Lung microvascular endothelial cell (primary cell): ENCODE data around the gene SLC10A7. TPM values are rescaled to one million over a fixed set of nuclear protein-coding genes. Genes with fewer than 3 reads are reported as not detected.

Experiments used
- DNase-seq, 2 donors: peaks; one replicate each; pipeline versions ENCODE4 v3.0.0 to v3.0.0-alpha.2; 2010; ENCODE audit warnings: low read depth in 2 of 2
- total RNA-seq: library from RNA; depleted of rRNA; stranded (reverse); fragments of >200 nt; gene quantifications from 2 replicates; pipeline ENCODE4 v1.2.1, GENCODE V29; 2014

The SLC10A7 gene
- total RNA-seq, 1 donor from 2014 or later = 7.3 TPM

DNA sequence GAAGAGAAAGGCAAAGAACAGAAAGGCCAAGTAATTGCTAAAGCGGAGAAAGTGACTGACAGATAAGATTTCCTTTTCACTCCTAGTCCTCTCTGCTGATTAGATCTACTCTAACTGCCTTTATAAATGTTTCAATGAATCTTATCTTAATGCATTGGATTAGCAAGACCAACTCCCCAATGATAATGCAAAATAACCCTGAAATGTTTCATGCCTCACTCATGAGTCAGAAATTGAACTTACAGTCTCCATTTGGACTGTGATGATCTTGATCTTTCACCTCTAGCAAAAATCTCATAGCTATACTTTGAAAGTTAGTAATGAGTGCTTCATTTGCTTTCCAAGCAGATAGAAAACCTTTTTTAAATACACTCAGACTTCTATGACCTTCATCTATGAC, 26.5 kb downstream of the SLC10A7 start:
- DNase-seq = no peak

DNA sequence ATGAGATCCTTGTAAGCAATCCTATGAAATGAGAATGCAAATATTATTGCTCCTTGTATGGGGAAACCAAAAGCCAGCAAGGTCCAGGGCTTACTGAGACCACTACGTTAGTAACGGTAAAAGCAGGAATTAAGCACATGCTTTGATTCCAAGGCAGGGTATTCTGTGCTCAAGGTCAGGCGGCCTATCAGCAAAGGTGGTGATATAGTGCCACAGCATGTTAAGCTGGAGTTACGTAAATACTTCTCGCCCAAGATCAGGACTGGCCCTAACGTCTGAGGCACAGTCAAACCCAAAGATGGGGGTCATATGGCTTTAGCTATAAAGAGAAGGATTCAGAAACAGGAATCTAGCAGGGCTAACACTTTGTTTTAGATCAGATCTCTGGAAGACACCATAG, 27.6 kb downstream of the SLC10A7 start:
- DNase-seq = no peak

DNA sequence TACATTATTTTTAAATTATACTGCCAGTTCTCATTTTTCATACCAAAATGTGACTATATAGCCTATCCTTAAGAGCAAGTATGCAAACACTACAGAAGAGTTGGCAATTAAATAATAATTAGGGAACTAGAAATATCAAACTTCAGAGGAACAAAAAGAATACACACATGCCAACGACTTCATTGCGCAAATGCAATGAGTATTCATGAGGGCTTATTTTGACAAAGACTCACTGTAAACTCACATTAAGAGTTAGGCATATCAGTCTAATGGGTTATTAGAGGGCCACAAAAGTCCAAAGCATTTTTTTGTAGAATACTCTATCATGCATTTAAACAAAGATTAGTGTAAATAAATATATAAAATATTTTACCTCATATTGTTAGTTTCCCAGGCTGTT, 31.6 kb downstream of the SLC10A7 start:
- no peak for DNase-seq

DNA sequence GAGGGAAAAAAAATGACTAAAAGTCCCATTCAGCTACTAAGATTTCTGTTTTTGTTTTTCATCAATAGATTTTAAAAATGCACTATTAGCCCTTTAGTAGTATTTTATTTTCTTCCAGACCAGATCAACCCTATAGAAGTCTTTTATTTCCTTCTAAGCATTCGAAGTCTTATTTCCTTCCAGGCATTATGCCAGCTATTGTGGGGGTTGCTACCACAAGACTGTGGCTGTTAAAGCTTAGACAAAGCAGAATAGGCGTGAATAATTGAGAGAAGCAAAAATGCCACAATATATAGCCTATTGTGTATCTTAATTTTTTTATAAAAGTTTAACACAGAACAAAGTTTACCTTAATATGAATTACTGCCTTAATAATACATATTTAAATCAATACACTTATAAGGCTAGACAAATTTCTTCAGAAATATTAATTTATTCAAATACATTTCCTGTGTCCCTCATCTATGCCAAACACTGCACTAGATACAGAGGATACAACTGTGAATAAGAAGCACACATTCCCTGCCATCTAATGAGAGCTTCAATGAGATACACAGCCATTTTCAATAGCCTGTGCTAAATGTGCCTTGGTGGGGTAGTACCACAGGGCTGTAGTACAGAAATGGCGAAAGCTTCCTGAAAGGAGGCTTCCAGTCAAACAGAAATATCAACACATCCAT, 33.1 kb downstream of the SLC10A7 start:
- DNase-seq = peak in 1 of 2 donors; percentile 86

DNA sequence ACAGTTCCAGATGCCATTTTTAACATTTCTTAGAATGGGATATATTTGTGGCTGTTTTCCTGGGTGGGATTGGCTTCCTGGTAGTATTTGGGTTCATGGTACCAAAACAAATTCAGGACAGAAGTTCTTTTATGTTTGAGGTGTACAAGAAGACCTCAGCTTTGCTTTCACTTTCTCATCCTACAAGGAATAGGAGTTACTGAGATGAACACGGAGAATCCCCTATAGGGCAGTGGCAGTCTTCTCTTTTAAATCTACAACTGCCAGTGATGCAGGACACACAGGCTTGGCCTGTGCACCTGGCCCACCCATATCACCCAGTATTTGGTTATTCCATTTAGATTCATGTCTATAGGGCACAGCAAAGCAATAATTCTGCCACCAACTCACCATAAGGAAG, 35.2 kb downstream of the SLC10A7 start:
- DNase-seq = no peak

DNA sequence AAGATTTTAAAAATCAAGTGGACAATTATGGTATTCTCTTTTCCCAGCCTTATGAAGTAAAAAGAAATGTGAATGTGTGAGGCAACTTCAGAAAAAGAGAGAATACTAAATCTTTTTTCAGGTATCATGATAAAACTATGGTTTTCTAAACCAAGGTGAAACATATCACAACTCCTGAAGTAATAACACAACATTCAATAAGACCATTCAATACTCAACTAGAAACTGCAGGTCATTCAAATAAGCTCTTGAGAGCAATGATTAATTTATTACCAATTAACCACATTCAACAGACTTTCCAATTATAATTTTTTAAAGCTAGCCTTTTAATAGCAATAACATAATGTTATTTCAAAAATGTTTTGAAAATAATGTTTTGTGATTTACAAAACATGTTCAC, 35.8 kb downstream of the SLC10A7 start:
- DNase-seq = no peak

DNA sequence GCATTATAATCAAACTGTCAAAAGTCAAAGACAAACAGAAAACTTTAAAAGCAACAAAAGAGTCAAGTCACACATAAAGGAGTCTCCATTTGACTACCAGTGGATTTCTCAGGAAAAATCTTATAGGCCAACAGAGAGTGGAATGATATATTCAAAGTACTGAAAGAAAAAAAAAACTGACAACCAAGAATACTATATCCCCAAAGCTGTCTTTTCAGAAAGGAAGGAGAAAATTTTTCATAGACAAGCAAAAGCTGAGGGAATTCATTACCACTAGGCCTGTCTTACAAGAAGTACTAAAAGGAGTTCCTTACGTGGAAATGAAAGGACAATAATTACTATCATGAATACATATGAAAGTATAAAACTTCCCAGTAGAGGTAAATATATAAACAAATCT, 39.0 kb downstream of the SLC10A7 start:
- DNase-seq = no peak

DNA sequence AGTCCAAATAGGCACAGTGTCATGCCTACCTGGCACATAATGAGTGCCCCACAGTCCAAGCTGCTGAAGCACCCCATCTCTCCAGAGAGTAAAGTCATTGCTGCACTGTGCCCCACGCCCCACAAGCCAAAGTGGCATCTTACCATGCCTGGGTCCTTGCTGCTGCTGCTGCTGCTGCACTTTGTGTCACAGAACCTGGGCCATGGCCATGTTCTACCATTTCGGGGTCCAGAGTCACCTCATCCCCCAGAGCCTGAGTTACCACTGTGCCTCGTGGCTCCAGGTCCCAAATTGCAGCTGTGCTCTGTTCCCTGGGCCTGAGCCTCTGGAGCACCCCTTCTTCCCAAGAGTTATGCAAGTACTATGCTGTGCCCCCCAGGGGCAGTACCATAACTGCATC, 40.5 kb downstream of the SLC10A7 start:
- no peak for DNase-seq

DNA sequence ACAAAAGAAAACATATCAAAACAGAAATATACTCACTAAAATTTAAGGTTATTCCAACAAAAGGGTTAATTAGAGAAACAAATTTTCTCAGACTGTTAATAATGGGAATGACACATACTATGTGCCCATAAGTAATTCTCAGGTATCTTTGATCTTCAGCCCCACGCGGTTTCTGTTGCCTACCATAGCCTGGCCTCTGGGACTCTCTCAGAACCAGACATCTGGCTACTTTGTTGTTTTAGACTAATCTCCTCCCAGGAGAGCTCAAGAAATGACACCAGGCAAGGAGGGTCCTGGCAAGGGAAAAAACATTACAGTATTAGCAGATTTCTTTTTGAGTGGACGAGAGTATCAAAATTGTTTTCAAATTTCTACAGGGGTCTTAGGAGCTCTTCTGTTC, 43.7 kb downstream of the SLC10A7 start:
- DNase-seq = no peak

DNA sequence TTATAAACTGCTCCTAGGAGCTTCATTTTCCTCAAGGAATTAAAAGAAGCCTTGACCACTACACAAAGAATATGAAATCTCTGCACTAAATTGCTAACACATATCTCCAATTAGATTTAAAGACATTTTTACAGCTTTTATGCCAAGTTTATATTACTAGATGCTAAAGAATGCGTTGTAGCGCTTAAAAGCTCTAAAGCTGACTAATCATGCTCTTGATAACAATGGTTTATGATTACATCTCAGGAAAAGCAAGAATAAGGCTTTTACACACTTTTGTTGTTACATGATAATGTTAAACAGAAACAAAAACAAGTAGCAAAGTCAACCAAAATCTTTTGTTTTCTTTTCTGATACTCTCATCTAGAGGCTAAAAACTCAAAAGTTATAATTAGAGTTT, 44.7 kb downstream of the SLC10A7 start:
- peak; percentile 14 to 67 for DNase-seq

DNA sequence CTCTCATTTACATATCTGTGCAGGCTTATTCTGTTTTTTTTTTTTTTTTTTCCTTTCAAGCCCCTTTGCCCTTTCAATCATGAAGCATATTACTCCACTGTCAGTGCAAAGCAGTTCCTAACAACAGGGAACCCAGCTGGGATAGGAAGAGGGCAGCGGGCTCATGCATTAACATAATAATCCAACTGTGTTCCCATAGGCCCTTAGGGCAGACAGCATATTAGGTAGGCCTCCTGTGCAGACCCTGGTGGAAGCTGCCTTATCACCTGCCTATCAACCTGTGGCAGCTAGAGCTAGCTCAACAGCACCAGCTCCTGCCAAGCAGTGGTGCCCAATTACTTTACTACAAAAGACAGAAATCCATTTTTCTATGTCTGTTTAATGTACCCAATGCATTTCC, 49.3 kb downstream of the SLC10A7 start:
- no peak for DNase-seq

DNA sequence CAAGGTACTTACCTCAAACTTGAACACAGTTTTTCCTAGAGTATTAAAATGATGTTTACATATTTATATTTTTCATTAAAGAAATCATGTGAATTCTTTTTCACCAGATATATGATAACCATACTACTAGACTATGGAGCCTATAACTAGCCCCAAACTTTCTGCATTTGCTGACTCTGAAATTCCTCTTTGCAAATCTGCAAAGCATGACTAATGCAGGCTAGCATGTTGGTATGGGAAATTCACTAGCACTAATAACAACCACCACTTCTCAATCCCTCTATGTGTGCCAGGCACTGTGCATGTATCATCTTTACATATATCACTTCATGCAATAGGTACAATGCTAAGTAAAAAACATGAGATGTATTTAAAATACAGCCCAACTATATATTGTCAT, 51.1 kb downstream of the SLC10A7 start:
- DNase-seq = no peak

DNA sequence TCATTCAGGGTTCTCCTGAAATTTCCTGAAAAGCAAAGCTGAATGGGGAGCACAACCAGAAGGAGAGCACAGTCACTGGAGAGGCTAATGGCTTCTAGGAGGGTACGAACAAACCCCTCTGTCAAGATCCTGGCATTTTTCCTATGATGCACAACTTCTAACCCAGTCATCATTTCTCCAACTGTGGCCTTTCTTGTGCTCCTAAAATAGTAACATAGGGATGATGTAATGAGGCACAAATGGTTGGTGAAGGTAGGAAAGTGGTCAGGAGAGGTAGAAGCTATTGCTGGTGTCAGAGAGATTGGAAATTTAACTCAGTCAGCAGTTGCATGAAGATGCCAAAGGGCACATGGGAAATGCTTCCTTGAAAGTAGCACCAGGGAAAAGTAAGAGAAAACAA, 52.7 kb downstream of the SLC10A7 start:
- DNase-seq = no peak

DNA sequence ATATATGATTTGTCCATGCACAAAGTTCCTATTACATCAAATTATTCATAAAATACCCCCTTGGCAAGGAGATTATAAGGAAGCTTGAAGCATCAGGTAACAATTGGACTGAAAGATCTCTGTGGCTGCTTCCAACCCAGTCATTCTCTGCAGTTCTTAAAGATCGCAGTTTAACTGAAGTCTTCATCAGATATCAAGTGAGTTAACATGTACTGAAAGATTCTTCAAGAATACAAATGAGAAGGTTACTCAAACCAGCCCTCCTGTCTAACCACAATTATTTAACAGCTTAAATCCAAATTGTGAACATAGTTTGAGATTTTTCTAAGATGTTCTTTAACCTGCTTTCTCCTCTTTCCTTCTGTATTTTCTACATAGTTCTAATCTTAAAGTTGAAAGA, 56.1 kb downstream of the SLC10A7 start:
- no peak for DNase-seq

DNA sequence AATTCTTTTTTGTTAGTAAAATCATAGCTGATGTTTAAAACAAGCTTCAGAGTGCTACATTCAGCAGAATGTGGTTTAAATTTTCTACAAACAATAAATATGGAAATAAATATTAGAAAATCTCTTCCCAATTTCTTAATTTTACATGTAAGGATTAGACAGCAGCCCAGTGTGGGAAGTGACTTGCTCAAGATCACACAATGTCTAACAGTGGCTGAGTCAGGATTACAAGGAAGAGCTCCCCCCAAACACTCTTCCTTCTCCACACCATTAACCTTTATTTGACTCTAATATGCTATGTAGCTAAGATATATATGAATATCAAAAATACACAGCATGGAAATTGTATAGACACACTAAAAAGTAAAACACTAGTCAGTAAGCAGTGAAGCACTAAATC, 59.5 kb downstream of the SLC10A7 start:
- no peak for DNase-seq

DNA sequence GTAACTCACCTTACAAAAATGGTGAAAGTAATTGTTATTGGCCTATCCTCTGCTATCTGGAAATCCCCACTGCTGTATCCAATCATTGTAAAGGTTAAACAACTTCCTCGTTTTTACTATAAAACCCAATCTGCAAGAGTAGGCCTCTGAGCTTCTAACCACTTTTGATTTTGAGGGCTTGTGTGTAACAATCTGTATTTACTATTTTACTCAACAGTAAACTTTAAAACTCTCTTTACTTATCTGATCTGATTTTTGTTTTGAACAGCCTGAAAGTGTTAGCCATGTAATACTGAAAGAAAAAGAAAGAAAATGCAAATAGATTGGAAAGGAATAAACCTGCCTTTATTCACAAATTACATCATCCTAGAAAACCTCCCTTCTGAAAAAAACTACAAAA, 63.1 kb downstream of the SLC10A7 start:
- no peak for DNase-seq

DNA sequence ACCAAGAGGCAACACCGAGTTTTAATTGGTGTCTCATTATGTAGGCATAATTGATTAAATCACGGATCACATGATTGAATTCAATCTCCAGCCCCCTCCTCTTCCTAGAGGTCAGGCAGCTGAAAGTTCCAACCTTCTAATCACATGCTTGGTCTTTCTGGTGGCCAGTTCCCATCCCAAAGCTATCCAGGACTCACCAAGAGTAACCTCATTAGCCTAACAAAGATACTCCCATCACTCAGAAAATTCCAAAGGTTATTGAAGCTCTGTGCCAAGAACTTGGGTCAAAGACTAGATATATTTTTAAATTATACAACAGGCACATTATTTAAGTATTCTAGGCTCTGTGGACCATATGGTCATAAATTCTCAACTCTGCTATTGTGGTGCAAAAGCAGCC, 65.1 kb downstream of the SLC10A7 start:
- DNase-seq = no peak

DNA sequence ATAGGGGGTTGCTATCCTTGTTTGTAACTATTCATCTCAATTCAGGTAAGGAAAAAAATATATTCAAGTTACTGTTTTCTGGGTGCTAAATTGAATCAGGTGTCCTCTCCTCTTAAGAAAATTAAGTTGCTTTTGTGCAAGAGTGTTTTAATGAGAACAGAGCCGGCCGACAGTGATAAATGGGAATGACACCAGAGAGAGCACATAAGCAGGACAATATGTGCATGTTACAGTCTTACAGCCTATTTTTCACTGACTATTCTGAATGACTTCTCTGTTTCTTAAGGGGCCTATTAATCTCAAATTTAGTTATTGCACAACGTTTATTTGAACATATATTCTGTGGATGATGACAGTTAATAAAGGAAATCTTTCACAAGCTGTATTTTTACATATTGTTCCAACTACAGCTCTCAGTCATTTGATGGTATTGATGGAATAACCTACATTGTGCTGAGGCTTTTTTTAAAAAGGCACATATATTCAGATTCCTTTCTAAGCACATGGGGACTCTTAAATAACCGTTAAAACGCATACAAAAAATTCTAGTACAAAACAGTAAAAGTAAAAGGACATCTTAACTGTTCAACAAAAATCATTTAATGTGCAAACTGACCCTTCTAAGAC, 68.4 kb downstream of the SLC10A7 start:
- no peak for DNase-seq

DNA sequence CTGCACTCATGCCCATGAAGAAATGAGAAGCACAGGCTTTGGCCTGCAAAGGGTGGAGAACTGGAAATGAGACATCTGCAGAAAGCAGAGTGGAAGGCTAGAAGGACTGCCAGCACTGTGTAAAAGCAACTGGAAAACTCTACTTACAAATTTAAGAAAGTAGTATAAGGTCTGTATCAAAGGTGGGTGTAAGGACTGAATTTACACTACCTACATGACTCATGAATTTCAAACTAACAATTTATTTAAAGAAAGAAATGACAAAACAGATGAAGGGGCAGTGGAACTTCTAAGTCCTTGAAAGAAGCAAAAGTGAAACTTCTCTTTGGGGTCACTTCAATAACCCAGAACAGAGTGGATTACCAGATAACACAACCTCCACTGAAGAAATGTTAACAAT, 71.2 kb downstream of the SLC10A7 start:
- DNase-seq = peak in 1 of 2 donors; percentile 29

DNA sequence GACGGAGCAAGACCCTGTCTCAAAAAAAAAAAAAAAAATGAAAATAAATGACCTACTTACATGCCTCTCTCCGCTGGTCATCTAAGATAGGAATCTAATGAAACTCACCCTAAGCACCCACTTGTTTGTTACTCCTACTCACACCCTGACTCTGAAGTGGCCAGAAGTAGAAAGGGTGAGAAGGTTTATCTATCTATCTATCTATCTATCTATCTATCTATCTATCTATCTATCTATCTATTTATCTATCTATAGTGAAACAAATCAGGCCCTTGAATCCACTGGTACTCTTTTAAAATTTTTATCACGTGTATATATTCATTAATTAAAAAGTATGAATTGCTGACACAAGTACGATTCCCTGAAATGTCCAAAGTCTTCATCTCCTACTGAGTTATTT, 75.2 kb downstream of the SLC10A7 start:
- DNase-seq = no peak

DNA sequence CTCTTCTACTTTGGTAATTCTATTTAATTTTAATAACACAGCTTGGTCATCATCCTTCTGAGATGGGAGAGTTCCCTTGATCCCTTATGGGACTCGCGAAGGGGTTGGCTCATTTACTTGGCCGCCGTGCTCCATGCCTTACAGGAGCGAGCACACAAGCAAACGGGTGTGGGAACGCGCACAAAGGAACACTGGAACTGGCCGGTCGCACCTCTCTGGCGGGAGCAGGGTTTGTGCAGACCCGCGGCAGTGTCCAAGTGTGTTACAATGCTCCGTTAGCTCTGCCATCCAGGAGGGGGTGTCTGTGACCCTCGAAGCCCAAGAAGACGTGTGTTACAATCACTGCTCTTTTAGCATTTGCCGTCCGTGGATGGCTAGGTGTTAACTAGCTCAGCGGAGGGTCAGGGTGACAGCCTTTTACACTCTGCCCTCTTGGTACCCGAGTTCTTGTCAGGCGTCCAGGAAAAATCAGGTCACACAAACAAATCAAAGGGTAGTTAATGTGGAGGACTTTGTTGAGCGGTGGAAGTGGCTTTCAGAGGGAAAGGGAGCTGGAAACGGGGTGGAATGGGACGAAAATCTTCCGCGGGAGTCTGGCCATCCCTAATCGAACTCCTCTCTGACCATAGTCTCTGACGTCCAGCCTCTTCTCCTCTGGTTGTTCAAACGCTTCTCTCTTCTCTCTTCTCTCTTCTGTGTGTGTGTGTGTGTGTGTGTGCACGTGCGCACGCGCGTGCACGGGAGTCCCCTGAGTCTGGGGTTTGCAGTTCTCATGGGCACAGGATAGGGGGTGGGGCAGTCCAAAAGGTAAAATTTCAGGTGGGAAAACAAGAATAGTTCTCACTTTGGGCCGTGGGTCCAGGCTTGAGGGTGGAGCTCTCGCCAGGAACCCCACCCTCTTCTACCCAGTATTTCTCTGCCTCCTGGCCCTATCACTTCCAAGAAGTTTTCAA, 76.3 kb downstream of the SLC10A7 start:
- DNase-seq = no peak

DNA sequence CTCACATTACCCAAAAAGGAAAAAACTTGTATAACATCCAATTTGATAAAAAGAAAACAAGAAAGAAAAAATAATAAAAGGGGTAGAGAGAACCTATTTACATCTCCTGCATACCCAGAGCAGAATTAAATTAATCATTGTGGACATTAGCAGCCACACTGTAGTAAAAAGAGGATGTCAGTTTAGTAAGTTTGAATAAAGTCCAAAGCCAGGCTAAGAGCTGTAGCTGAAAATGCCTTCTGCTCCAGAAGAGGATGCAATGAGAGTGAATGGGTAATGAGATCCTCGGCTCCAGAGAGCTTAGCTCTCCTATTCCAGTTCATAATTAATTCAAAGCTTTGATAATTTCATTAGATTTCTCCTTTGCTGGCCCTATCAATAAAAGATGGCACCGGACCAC, 78.2 kb downstream of the SLC10A7 start:
- DNase-seq = no peak

DNA sequence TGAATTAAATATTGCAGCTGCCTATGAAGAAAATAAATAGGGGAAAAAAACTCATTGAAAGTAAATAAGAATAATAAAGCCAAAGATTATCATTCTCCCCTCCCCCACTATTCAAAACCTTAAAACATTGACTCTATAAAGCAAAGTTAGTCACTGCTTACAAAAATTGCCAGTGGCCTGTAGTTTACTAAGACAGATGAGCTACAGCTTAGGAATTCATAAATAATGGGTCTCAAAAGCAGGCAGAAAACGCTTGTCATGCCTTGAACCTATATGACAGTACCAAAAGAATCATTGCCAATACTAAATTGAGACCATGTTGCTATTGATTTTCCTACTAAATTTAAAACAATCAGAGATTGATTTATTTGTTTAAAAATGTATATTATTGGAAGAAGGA, 78.9 kb downstream of the SLC10A7 start:
- DNase-seq = peak in 1 of 2 donors; percentile 35
